GM18517 (cell line): Measurements from ENCODE around the gene DLG2.
A peak's percentile ranks its signal among the peaks of the same experiment; 100 is the strongest.

Experiments
- ATAC-seq: cut with Tn5 transposase; IDR thresholded peaks from one replicate; pipeline ENCODE4 v1.9.1; 2021; ENCODE audit warnings: mild to moderate bottlenecking, moderate library complexity; ENCODE audit not compliant: unreplicated experiment

Gene DLG2

DNA sequence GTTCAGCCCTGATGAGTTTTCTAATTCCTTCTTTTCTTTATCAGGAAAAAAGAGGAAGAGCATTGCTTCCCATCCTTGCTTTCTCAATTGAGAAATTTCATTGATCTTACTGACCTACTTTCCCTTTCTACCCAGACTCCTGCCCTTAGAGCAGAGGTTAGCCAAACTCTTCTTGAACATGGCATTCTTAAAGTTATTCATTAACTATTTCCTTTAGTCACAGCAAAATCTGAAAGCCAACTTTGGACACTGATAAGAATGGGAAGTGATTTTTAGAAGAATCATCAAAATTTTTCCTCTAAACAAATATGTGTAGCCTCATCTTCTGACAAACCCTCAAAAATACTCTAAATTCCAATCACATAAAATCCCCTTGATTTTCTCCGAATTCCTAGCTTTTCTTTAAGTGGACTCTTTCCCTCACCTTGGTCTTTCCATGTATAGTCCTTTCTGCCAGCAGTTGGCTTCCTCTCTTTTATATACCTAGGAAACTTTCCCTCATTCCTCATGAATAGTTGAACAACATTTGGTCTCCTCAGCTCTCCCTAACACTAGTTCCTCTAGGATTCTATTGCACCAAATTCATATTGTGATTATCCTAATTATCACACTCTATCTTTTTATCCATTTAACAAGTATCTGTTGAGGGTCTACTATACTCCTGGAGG lies 1774.2 kb downstream of the DLG2 start:
- no peak for ATAC-seq

DNA sequence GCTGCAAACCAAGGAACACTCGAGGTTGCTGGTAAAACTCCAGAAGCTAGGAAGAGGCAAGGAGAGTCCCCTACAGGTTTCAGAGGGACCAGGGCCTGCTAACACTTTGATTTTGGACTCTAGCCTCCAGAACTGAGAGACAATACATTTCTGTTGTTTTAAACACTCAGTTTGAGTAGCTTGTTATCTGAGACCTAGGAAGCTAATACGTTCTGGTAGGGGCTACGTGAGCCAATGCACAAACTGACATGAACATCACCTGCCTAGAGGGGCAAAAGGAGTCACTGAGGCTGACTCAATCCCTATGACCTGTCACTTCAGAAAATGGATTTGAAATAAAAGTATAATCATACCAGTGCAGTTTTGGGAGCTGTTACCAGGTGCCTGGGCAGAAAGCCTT lies 1775.1 kb downstream of the DLG2 start:
- ATAC-seq, result no peak

DNA sequence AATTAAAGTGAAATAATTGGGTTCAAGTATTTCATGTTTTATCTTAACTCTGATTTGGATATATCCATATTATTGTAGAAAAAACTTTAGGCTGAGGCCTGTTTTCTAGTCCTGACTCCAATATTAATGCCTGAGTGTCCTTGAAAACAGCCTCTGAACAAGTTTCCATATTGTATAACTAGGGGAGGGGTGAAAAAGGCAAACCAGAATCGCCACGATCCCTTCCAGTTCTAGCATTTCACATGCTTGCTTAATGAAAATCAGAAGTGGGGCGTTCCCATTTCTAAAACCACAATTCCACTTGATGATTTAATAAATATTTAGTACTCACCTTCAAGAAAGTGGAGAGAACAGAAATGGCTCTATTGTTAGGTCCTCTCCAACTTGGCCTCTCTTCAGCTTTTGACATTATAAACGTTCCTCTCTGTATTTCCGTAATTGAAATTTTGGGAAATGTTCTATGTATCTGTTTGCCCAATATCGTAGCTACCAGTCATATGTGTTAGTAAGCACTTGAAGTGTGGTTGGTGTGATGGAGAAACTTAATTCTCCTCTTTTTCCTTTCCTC lies 1779.6 kb downstream of the DLG2 start:
- ATAC-seq, result no peak

DNA sequence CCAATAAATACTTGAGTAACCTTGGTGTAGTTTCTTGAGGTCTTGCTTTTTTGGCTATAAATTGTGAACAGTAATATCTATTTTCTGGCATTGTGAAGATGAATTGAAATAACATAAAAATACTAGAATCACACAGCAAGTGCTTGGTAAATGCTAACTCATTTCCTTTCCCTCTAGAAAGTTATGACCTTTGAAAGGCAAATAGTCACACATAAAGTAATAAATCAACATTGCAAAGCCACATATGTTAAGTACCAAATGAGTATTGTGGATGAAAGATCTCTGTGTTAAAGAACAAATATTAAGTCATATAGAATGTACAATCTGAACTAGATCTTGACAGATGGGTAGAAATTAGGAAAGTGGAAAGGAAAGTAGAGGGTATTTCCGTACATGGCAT lies 1781.3 kb downstream of the DLG2 start:
- ATAC-seq, result no peak

DNA sequence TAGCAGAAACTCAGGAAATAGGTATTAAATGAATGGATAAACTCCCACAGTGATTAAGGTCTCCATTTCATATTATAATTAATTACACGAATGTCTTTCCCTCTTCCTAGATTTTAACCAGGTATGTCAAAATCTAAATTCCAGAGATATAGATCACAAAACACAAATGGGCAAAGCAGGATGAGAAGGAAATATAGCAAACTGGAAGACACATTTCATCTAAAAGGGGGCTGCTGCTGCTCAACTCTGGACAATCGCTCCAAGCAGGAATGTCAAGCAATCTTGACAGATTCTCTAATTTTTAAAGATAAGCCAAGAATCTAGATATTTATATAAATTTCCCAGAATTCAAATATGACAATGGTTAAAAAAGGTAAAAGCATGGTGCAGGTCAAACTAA lies 1786.8 kb downstream of the DLG2 start:
- no peak for ATAC-seq

DNA sequence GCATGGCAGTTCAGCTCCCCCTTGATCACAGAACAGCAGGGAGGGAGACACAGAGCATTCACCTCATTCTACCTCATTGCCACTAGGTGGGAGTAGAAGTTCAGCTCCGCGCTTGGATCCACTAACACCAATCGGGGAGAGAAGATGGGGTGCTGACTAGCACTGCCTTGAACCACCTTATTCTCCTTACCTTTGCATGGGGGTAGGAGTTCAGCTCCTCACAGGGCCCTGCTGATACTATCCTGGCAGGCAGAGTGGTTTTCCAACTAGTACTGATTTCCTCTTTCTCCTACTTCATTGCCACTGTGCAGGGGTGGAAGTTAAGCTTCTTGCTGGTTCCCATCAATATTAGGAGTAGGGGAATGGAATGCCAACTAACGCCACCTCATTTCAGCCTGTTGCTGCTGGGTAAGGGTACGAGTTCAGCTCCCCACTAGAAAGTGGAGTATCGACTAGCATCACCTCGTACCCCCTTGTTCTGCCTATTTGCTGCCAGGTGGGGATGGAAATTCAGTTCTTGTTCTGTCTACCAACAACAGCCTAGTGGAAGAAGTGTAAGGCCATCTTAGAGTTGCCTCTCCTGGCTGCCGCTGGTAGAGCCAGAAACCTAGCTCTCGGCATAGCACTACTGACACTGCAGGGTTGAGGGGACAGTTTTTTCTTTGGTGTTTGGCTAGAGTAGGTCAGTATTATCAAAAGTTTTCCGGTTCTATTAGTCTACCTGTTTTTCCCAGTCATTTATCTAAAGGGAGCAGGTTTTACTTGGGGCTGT lies 1790.1 kb downstream of the DLG2 start:
- ATAC-seq, result peak; percentile 80

DNA sequence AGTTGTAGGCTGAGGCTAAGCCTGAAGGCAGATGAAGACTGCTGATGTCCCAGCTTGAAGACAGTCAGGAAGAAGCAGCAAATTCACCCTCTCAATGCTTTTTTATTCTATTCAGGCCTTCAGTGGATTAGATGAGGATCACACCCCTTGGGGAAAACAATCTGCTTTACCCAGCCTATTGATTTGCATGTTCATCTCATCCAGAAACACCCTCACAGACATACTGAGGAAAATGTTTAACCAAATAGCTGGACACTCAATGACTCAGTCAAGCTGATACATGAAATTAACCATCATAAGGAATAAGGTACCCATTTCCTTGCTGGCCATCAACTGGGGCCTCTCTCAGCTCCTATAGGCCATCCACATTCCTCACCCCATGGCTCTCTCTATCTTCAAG lies 1791.1 kb downstream of the DLG2 start:
- no peak for ATAC-seq

DNA sequence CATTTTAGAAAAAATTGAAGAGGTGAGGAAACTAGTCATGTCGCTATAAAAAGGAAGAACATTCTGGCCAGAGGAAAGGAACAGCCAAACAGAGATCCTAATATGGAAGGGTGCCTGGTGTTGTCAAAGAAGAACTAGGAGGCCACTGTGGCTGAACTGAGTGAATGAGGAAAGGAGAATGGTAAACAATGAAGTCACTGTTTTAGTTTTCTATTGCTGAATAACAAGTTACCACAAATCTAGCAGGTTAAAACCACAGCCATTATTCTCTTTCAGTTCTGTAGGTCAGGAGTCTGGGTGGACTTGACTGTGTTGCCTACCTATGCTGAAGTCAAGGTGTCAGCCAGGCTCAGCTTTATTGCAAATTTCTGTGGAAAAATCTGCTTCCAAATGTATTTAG lies 1791.7 kb downstream of the DLG2 start:
- peak; percentile 85 for ATAC-seq

DNA sequence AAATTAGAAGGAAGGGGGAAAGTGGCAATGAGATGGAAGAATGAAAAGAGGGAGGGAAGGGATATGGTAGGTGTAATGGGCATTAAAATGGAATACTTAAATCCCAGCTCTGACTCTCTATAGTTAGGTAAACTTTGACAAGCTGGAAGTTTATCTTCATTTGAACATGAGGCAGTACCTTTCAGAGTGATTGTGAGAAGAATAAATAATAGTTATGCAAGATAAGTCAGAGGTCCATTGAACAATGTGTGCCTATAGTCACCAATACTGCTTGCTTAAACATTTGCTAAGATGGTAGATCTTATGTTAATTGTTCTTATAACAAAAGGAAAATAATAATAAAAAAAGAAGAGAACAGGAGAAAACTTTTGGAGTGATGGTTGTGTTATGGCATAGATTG lies 1795.2 kb downstream of the DLG2 start:
- ATAC-seq, result no peak

DNA sequence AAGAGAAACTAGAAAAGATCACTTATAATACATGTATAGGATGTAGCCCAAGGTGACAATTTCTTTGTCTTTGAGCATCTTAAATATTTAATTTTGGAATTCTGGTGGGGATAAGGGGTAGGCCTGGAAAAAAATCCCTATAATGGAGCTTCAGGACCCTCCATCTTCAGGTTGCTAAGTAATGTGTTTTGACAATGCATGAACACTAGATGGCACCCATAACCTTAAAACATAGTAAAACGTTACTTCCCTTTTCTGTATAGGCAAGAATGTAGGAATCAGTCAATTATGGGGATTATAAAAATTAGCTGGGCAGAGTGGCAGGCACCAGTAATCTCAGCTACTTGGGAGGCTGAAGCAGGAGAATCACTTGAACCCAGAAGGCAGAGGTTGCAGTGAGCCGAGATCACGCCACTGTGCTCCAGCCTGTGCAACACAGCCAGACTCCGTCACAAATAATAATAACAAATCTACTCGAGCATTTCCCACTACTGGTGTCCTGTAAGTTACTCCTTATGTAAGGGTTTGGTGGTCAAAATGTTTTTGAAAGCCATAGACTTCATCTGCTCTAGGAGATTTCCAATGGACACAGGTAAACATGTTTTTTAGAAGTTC lies 1799.1 kb downstream of the DLG2 start:
- ATAC-seq, result peak; percentile 86

DNA sequence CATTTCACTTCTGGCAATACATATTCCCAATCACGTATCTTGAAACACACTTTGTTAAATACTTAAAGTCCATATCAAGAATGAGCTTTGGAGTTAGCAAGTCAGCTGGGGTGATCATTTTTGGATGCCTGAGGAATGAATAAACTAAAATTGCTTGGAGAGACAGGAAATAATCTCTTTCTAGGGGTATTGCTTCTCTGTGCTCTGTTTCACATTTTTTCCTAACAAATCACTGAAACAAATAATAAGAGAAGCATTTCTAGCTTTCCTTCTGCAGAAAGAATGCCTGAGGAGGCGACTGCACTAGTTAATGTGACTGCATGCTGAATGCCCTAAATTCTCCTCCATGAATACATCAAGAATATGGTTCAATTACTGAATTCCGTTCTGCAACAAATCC lies 1799.6 kb downstream of the DLG2 start:
- no peak for ATAC-seq

DNA sequence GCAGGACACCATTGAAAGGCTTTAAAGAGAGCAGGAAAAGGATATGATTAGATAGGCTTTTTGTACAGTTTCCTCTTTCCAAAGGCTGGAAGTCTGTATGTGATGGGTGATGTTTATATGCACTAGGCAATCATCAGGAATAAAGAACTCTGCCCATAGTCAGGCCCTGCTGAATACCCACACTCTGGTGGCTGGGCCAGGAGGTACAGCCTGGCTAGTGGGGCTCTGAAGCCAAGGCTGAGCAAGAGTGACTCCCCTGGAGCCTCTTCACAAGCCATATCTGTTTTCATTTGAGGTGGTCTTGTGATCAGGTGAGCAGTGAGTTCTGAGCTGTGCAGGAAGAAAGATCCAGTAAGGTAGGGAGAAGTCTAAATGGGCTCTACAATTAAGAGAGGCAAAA lies 1801.1 kb downstream of the DLG2 start:
- ATAC-seq, result no peak

DNA sequence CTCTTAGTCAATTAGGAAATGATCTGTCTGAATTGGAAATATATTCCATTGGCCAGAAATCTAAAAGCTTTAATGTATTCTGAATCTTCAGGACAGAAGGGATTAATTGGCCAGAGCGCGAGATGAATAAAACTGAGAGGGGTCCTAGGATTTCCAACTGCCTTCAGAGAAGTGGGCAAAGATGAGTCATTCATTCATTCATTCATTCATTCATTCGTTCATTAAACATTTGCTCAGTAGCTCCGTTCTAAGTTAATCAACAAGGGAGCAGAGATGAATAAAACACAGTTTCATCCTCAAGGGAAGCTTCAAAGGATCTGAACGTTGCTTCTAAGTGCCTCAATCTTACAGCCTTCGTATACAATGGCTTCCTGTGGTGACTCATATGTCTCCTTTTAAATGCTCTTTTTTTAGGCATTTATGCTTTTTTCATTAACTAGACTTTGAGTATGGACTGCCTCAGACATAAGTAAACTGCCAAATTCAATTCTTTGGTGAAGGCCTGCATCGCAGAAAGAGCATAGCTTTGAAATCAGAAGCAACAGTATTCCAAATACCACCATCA lies 1803.6 kb downstream of the DLG2 start:
- no peak for ATAC-seq

DNA sequence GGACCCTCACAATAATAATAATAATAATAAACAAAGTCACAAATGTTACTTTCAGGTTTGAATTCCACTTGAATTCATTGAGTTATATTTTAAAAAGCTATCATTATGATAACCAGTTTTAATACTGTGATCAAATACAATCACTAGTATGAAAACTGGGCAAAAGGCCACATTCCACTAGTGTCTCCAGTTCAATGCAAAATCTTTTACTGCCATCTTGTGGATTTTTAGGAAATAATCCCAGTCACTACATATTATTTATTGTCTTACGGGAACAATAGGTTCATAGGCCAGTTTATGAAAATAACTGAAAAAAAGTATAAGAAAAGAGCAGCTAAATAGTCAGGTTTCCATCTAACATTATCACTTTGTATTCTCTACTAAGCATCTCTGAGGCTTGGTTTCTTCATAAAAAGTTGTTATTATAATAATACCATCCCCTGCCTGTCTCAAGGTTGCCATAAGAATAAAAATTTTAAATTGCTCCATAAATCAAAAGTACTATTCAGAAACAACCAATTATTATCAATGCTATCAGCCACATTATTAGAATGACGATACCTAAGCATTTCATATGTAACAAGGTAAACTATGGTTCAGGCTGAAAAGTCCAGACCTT lies 1807.1 kb downstream of the DLG2 start:
- ATAC-seq, result peak; percentile 50

DNA sequence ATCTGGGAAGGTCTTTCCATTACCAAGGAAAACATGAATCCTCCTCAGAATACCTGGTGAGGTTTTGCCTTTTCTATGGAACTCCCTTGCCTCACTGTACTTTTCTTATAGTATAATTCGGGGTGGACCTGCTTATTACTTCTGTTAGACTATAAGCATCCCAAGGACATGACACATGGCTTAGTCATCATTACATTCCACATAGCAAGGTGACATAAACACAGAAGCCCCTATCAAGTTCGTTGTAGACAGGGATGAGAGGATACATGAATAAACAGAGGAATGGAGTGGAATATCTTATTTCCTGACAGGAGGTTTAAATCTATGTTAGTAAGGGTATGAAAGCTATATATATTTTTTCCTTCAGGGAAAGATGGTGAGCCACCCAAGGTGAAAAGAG lies 1808.8 kb downstream of the DLG2 start:
- ATAC-seq, result no peak

DNA sequence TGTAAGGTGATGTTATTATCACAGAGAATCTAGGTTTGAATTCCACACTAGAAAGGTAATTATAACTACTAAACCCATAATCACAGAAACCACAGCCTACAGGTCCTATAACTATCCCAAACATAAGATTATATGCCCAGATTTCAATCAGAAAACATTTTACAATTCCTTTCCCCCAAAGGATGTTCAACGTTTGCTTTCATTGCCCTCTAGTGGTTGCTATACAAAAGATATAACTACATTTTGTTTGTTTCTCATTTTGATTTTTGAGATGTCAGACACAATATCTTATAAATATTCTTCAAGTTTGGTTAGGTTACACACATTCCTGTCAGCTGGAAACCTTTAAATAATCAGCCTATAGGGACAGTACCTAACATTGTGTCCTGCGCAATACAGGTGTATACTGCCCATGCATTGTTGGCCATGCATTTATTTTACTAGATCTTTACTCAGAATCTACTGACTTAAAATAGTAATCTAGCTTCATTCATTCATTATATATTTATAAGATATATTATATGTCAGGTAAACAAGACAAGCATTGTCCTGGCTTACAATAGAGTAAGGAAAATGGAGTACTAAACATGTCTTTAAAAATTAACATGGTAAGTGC lies 1810.5 kb downstream of the DLG2 start:
- no peak for ATAC-seq

DNA sequence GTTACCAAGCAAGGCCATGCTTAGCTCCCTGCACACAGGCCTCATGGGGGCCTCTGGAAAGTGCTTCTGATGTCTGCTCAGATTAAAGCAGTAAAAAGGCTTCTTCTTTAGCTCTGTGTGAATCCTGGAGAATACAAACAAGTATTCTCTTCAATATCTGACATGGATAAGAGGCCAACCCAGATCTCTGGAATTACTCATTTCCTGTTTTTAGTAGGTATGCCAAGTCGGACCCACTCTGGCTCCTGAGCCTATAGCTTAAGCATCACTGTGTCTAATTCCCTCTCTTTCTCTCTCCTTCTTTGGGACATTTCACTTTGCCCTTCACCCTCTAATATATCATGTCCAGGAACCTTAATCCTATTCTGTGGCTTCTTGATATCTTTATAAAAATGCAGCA lies 1811.4 kb downstream of the DLG2 start:
- no peak for ATAC-seq

DNA sequence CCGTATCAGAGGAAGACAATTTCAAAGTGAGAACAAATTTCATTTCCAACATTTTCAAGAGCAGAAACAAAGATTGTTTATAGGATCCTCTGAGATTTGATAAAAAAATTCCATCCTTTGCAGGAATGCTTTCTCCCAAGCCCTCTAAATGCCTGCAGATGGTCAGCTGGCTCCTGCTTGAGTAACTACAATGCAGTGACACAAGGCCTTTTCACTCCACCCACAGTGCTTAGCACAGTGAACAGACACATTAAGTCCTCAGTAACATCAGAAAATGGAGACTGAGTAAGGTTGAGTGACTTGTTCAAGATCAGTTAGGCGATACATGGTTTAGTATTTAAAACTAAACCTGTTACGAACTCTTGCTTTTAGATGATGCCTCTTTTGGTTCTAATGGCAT lies 1813.8 kb downstream of the DLG2 start:
- ATAC-seq, result no peak

DNA sequence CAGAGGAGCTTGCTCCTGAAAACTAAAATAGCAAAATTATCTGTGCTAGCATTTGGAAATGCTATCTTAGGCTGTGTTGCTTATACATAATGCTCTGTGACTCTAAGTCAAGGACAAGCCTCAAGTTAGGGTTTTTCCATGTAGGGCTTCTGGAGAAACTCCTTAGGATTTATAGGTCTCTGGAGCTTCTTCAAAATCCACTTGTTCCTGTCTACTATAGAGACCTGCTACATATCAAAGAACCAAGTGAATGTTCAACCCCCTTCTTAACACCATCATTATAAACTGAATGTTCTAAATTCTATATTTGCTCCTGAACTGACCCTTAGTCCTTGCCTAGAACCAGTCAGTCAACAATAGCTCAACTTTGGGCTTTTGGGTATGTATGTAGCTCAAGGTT lies 1817.9 kb downstream of the DLG2 start:
- no peak for ATAC-seq

DNA sequence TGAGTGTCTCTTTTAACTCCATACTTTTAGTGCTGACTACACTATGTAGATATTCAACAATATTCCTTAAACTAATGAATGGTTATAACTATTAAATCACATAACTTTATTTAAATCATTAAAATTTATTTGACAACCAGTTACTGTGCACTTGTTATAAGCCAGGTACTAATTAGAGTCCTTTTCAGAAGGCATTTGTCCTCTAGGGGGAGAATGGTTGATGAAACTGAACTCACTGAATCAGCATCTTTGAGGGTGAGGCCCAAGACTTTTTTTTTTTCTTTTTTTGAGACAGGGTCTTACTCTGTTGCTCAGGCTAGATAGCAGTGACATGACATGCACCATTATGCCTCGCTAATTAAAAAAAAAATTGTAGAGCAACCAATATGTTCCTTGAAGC lies 1825.3 kb downstream of the DLG2 start:
- ATAC-seq, result no peak

DNA sequence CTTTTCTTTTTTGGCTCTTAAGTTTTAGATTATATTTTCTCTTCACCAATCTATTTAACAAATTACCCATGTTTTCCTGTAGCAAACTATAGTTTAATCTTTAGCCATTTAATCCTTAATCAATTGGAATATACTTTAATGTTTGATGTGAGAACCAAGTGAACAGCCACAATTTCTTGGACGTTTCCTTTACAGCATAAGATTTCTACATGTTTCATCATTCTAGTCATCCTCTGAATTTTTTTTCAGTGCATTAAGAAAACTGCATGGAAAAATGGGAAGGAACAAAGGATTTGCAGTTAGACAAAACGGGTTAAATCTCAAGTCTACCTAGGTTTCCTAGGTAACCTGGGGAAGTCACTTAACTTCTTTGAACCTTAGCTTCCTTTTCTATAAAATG lies 1833.8 kb downstream of the DLG2 start:
- no peak for ATAC-seq
